CD4-positive, alpha-beta T cell treated with Interleukin-4 for 1 hour (primary cell): Measurements from ENCODE around the gene APOB.

ENCODE experiments used
- DNase-seq, 2 donors: peaks; one replicate each; pipeline ENCODE4 v3.0.0-alpha.2; 2020 to 2022

Gene APOB

GRCh38 chr2:21043744-21044532 is at the start of gene APOB:
Gene APOB, minus strand, starts transcription at chr2:21044073. Its CDS starts 128 bp downstream, at chr2:21043945.
- DNase-seq: no peak

GRCh38 chr2:21092308-21092869 is 48.5 kb upstream of the APOB start:
- DNase-seq: no peak

- no peak for DNase-seq
Observed at GRCh38 chr2:21084401-21084800, 40.5 kb upstream of the APOB start.

GRCh38 chr2:21083482-21083881 is 39.6 kb upstream of the APOB start:
- DNase-seq: no peak

GRCh38 chr2:21078296-21078695 is 34.4 kb upstream of the APOB start:
- DNase-seq: no peak

- DNase-seq: no peak
Observed at GRCh38 chr2:21072477-21073242, 28.8 kb upstream of the APOB start.

GRCh38 chr2:21070341-21071257 is 26.7 kb upstream of the APOB start:
- DNase-seq: no peak

- DNase-seq: no peak
Observed at GRCh38 chr2:21069746-21070340, 26.0 kb upstream of the APOB start.

- no peak for DNase-seq
Observed at GRCh38 chr2:21067859-21068537, 24.1 kb upstream of the APOB start.

- DNase-seq: no peak
Observed at GRCh38 chr2:21067125-21067524, 23.3 kb upstream of the APOB start.

GRCh38 chr2:21059885-21060610 is 16.2 kb upstream of the APOB start:
- DNase-seq: no peak

GRCh38 chr2:21057097-21057496 is 13.2 kb upstream of the APOB start:
- no peak for DNase-seq

- no peak for DNase-seq
Observed at GRCh38 chr2:21055879-21056790, 12.3 kb upstream of the APOB start.

- DNase-seq: no peak
Observed at GRCh38 chr2:21055451-21055850, 11.6 kb upstream of the APOB start.

- DNase-seq: no peak
Observed at GRCh38 chr2:21054011-21054410, 10.1 kb upstream of the APOB start.

- no peak for DNase-seq
Observed at GRCh38 chr2:21052044-21052443, 8.2 kb upstream of the APOB start.

- no peak for DNase-seq
Observed at GRCh38 chr2:21050164-21050563, 6.3 kb upstream of the APOB start.

- DNase-seq: no peak
Observed at GRCh38 chr2:21047141-21048009, 3.5 kb upstream of the APOB start.

- DNase-seq: no peak
Observed at GRCh38 chr2:21046506-21046905, 2.6 kb upstream of the APOB start.
